ENCODE data around the gene MDFIC. TPM values are rescaled to one million over a fixed set of nuclear protein-coding genes. Genes with fewer than 3 reads are reported as not detected.

The MDFIC gene
- total and polyA plus RNA-seq, 2 experiments from 2014 or later: 10.6 to 18.5 TPM

GRCh38 chr7:114924038-114924712 is 2.3 kb downstream of the MDFIC start:
- no peak overlapping the region for H2AFZ ChIP-seq
- TF ChIP-seq EZH2 (IDR thresholded peaks at IDR 0.05; ENCODE audit: borderline replicate concordance) (no peak), EZH2phosphoT487 (IDR thresholded peaks at IDR 0.05; ENCODE audit: low read depth, severe bottlenecking, unreplicated experiment) (no peak), CTCF (IDR thresholded peaks at IDR 0.05; ENCODE audit: poor library complexity) (no peak)
- peaks cover 48% of the 10 kb centered on the region for H3K79me2 ChIP-seq
- 60% methylated on average over 4 of the region's 4 CpGs for WGBS (ENCODE audit: low lambda C conversion rate, missing lambda C conversion rate)
- H3K4me3 ChIP-seq: no peak overlapping the region
- H3K36me3 ChIP-seq (replicated peaks; ENCODE audit: insufficient read depth, low read depth): no peaks in the 10 kb centered on the region
- H3K9me3 ChIP-seq (ENCODE audit: low read depth): no peaks in the 10 kb centered on the region
- no peaks in the 10 kb centered on the region for H3K4me1 ChIP-seq (ENCODE audit: insufficient read depth)
- no peak overlapping the region for H3K27ac ChIP-seq
- H3K27me3 ChIP-seq: no peaks in the 10 kb centered on the region
- H3K9me2 ChIP-seq (replicated peaks; ENCODE audit: insufficient read depth): no peaks in the 10 kb centered on the region
- peak overlapping the region; percentile 75 for H3K4me2 ChIP-seq
- DNase-seq (ENCODE audit: low spot score): no peak
- peaks cover 5% of the 10 kb centered on the region for H4K20me1 ChIP-seq (ENCODE audit: insufficient read depth, poor library complexity, severe bottlenecking)

GRCh38 chr7:114925434-114925833 is 3.5 kb downstream of the MDFIC start:
- Histone ChIP-seq H2AFZ (no peak overlapping the region), H3K4me3 (no peak overlapping the region), H3K36me3 (replicated peaks; ENCODE audit: insufficient read depth, low read depth) (no peaks in the 10 kb centered on the region), H3K27me3 (no peaks in the 10 kb centered on the region), H3K79me2 (peaks cover 53% of the 10 kb centered on the region), H3K4me2 (no peak overlapping the region), H3K27ac (no peak overlapping the region), H3K9me2 (replicated peaks; ENCODE audit: insufficient read depth) (no peaks in the 10 kb centered on the region), H4K20me1 (ENCODE audit: insufficient read depth, poor library complexity, severe bottlenecking) (peaks cover 5% of the 10 kb centered on the region), H3K4me1 (ENCODE audit: insufficient read depth) (no peaks in the 10 kb centered on the region), H3K9me3 (ENCODE audit: low read depth) (no peaks in the 10 kb centered on the region)
- DNase-seq (ENCODE audit: low spot score): no peak
- TF ChIP-seq CTCF (IDR thresholded peaks at IDR 0.05; ENCODE audit: poor library complexity) (no peak), EZH2phosphoT487 (IDR thresholded peaks at IDR 0.05; ENCODE audit: low read depth, severe bottlenecking, unreplicated experiment) (no peak), EZH2 (IDR thresholded peaks at IDR 0.05; ENCODE audit: borderline replicate concordance) (no peak)

- Histone ChIP-seq H3K9me2 (replicated peaks; ENCODE audit: insufficient read depth) (no peaks in the 10 kb centered on the region), H3K27me3 (no peaks in the 10 kb centered on the region), H3K9me3 (ENCODE audit: low read depth) (no peaks in the 10 kb centered on the region), H4K20me1 (ENCODE audit: insufficient read depth, poor library complexity, severe bottlenecking) (peaks cover 5% of the 10 kb centered on the region), H3K36me3 (replicated peaks; ENCODE audit: insufficient read depth, low read depth) (no peaks in the 10 kb centered on the region), H3K27ac (no peak overlapping the region), H3K4me3 (no peak overlapping the region), H3K4me1 (ENCODE audit: insufficient read depth) (no peaks in the 10 kb centered on the region), H3K4me2 (no peak overlapping the region), H3K79me2 (peaks cover 64% of the 10 kb centered on the region), H2AFZ (no peak overlapping the region)
- WGBS (ENCODE audit: low lambda C conversion rate, missing lambda C conversion rate): 82% methylated on average over 2 of the region's 2 CpGs
- DNase-seq (ENCODE audit: low spot score): no peak
- no peak for TF ChIP-seq CTCF (IDR thresholded peaks at IDR 0.05; ENCODE audit: poor library complexity)
- TF ChIP-seq EZH2phosphoT487 (IDR thresholded peaks at IDR 0.05; ENCODE audit: low read depth, severe bottlenecking, unreplicated experiment): no peak
- TF ChIP-seq EZH2 (IDR thresholded peaks at IDR 0.05; ENCODE audit: borderline replicate concordance): no peak
Measured at GRCh38 chr7:114928060-114928459, 6.2 kb downstream of the MDFIC start.

Measured in hepatocyte (in vitro differentiated cells).